ENCODE data around the gene SNX3.

SNX3 gene

DNA sequence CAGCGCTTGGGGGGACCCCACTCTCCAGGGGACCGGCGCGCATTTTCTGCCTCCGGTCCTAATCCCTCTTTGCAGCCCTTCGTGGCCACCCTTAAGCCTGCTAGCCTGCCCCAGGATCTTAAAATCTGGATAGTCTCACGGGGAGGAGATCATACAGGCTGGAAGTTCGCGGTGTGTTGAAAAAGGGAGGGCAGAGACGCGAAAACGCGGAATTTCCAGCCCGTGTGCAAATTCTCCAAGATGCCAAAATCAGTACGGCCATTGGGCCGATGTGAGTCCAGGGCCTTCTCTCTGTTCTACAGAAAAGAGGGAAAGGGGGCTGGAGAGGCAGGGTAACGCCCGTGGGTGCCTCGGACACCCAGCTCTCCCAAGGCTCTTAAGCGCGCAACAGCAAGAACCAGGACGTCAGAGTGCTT lies 85.7 kb downstream of the SNX3 start:
- TF ChIP-seq CTCF (IDR thresholded peaks at IDR 0.05; ENCODE audit: poor library complexity, severe bottlenecking): no peak
- ATAC-seq (ENCODE audit: low read depth) (no peak), DNase-seq (ENCODE audit: low spot score) (no peak)
- no peak overlapping the region for H3K4me3 ChIP-seq (ENCODE audit: severe bottlenecking)
- no peak overlapping the region for H3K27ac ChIP-seq (ENCODE audit: poor library complexity, severe bottlenecking)
- H3K36me3 ChIP-seq (ENCODE audit: low read depth): no peaks in the 10 kb centered on the region
- no peaks in the 10 kb centered on the region for H3K4me1 ChIP-seq (ENCODE audit: insufficient read depth, poor library complexity, severe bottlenecking)
- H3K27me3 ChIP-seq (ENCODE audit: insufficient read depth, poor library complexity, severe bottlenecking): peaks cover 96% of the 10 kb centered on the region
- H3K9me3 ChIP-seq (ENCODE audit: severe bottlenecking): no peaks in the 10 kb centered on the region

- peaks cover 100% of the 10 kb centered on the region for H3K27me3 ChIP-seq (ENCODE audit: insufficient read depth, poor library complexity, severe bottlenecking)
- H3K27ac ChIP-seq (ENCODE audit: poor library complexity, severe bottlenecking): no peak overlapping the region
- no peaks in the 10 kb centered on the region for H3K4me1 ChIP-seq (ENCODE audit: insufficient read depth, poor library complexity, severe bottlenecking)
- ATAC-seq (ENCODE audit: low read depth) (no peak), DNase-seq (ENCODE audit: low spot score) (no peak)
- H3K4me3 ChIP-seq (ENCODE audit: severe bottlenecking): no peak overlapping the region
- no peaks in the 10 kb centered on the region for H3K36me3 ChIP-seq (ENCODE audit: low read depth)
- H3K9me3 ChIP-seq (ENCODE audit: severe bottlenecking): no peaks in the 10 kb centered on the region
- no peak for TF ChIP-seq CTCF (IDR thresholded peaks at IDR 0.05; ENCODE audit: poor library complexity, severe bottlenecking)
Measured at GRCh38 chr6:108174371-108175175, 86.3 kb downstream of the SNX3 start.

DNA sequence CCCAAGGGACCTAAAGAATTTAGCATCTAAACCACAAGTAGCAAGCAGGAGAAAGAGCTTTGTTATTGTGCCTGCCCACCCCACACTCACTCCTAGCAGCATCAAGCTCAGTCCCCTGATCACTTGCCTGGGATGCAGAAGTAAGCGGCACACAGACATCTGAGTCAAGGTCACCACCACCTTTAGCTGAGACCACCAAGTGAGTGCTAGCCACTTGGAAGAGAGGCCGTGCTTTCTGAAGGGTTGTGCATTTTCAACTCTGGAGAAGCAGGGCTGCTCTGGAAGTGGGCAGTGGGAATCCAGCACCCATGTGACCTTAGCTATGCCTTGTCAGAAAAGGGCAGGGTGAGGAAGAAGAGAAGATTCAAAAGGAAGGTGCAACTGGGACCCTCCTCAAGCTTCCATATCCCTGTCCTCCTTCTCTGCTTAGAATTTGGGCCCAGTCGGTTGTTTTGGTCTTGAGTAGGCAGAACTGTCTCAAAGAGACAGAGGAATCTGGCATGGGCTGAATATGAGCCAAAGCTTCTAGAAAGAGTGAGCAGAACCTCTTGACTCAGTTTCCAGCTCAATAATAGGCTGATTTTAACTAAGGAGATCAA lies 88.8 kb downstream of the SNX3 start:
- DNase-seq (ENCODE audit: low spot score) (no peak), ATAC-seq (ENCODE audit: low read depth) (no peak)
- Histone ChIP-seq H3K4me3 (ENCODE audit: severe bottlenecking) (no peak overlapping the region), H3K9me3 (ENCODE audit: severe bottlenecking) (no peaks in the 10 kb centered on the region), H3K27me3 (ENCODE audit: insufficient read depth, poor library complexity, severe bottlenecking) (peaks cover 100% of the 10 kb centered on the region), H3K36me3 (ENCODE audit: low read depth) (no peaks in the 10 kb centered on the region), H3K4me1 (ENCODE audit: insufficient read depth, poor library complexity, severe bottlenecking) (no peaks in the 10 kb centered on the region), H3K27ac (ENCODE audit: poor library complexity, severe bottlenecking) (no peak overlapping the region)
- no peak for TF ChIP-seq CTCF (IDR thresholded peaks at IDR 0.05; ENCODE audit: poor library complexity, severe bottlenecking)

DNA sequence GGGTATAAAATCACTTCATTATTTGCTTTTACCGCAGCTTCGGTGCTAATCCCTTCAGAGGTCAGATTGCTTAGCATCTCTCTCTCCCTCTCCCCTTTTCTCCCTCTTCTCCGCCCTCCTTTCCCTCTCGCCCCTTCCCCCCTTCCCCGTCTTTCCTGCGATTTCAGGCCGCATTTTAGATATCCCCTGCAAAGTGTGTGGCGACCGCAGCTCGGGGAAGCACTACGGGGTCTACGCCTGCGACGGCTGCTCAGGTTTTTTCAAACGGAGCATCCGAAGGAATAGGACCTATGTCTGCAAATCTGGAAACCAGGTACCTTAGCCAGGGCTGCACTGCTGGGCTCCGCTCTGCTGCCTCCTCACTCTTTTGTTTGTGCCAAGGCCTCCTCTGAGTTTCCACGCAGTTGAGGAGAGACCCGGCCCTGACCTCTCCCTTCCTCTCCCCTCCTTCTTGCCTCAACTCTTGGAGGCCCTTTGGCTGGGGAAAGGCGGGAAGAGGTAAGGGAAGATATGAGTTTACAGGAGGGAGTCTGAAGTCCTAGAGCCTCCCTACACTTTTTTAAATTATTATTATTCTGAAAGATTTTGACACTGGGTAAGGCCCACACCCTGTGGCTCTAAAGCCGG lies 89.4 kb downstream of the SNX3 start:
- Histone ChIP-seq H3K27ac (ENCODE audit: poor library complexity, severe bottlenecking) (no peak overlapping the region), H3K9me3 (ENCODE audit: severe bottlenecking) (no peaks in the 10 kb centered on the region), H3K4me1 (ENCODE audit: insufficient read depth, poor library complexity, severe bottlenecking) (no peaks in the 10 kb centered on the region), H3K4me3 (ENCODE audit: severe bottlenecking) (no peak overlapping the region), H3K27me3 (ENCODE audit: insufficient read depth, poor library complexity, severe bottlenecking) (peaks cover 100% of the 10 kb centered on the region), H3K36me3 (ENCODE audit: low read depth) (no peaks in the 10 kb centered on the region)
- DNase-seq (ENCODE audit: low spot score) (no peak), ATAC-seq (ENCODE audit: low read depth) (no peak)
- TF ChIP-seq CTCF (IDR thresholded peaks at IDR 0.05; ENCODE audit: poor library complexity, severe bottlenecking): no peak

All from RWPE2 (cell line).